K562 treated with DMSO at 1 percent for 48 hours (cell line): Measurements from ENCODE around the gene FSTL3. TPM values are rescaled to one million over a fixed set of nuclear protein-coding genes. Genes with fewer than 3 reads are reported as not detected.

Experiments used
- total RNA-seq: library from RNA; unstranded; fragments of 300-600 nt; gene quantifications from 2 replicates; pipeline ENCODE4 v1.2.3, GENCODE V29; 2022; ENCODE audit warnings: low replicate concordance; ENCODE audit errors: extremely low read depth

Gene FSTL3
- not detected in 2 replicates for total RNA-seq

GRCh38 chr19:676339-677105, at the start of gene FSTL3:
Gene FSTL3 (plus strand): TSS chr19:676392. CDS start chr19:676424, 32 bp downstream.

GRCh38 chr19:633068-633785, 43.0 kb upstream of the FSTL3 start, which contains the start of gene POLRMT:
Gene POLRMT (minus strand): TSS chr19:633537. CDS start chr19:633512, 25 bp downstream.

GRCh38 chr19:639253-640160, 36.7 kb upstream of the FSTL3 start, which contains the start of gene FGF22:
Gene FGF22 (plus strand): TSS chr19:639879. CDS start chr19:639926, 47 bp downstream.

GRCh38 chr19:662962-663681, 13.1 kb upstream of the FSTL3 start, which contains the start of gene RNF126:
Gene RNF126 (minus strand): TSS chr19:663214. CDS start chr19:663121, 93 bp downstream.

GRCh38 chr19:695352-695949, 19.3 kb downstream of the FSTL3 start, which contains the start of gene PRSS57:
Gene PRSS57 (minus strand): TSS chr19:695452. CDS start chr19:695430, 22 bp downstream.

GRCh38 chr19:708154-709143, 32.3 kb downstream of the FSTL3 start, which contains the start of gene PALM:
Gene PALM (plus strand): TSS chr19:708935. CDS start chr19:709147, 212 bp downstream.

Other genes starting within 250 kb of the FSTL3 start
- not detected in 2 replicates for gene SHC2, start 215.4 kb upstream of the FSTL3 start, total RNA-seq
- gene MADCAM1, start 179.9 kb upstream of the FSTL3 start, total RNA-seq = not detected in 2 replicates
- gene TPGS1, start 168.9 kb upstream of the FSTL3 start, total RNA-seq = not detected in 2 replicates
- not detected in 2 replicates for gene CDC34, start 144.6 kb upstream of the FSTL3 start, total RNA-seq
- not detected in 2 replicates for gene GZMM, start 132.3 kb upstream of the FSTL3 start, total RNA-seq
- 1,430 and 1,506 TPM in 2 replicates for gene BSG, start 103.8 kb upstream of the FSTL3 start, total RNA-seq
- not detected in 2 replicates for gene HCN2, start 86.5 kb upstream of the FSTL3 start, total RNA-seq
- gene POLRMT, start 42.9 kb upstream of the FSTL3 start, total RNA-seq = 676 TPM in 1 of 2 replicates, not detected in the other
- not detected in 2 replicates for gene FGF22, start 36.5 kb upstream of the FSTL3 start, total RNA-seq
- gene RNF126, start 13.2 kb upstream of the FSTL3 start, total RNA-seq = 251 TPM in 1 of 2 replicates, not detected in the other
- not detected in 2 replicates for gene PRSS57, start 19.1 kb downstream of the FSTL3 start, total RNA-seq
- not detected in 2 replicates for gene PALM, start 32.5 kb downstream of the FSTL3 start, total RNA-seq
- not detected in 2 replicates for gene MISP, start 74.7 kb downstream of the FSTL3 start, total RNA-seq
- 250 TPM in 1 of 2 replicates, not detected in the other for gene PTBP1, start 121.1 kb downstream of the FSTL3 start, total RNA-seq
- gene PLPPR3, start 145.6 kb downstream of the FSTL3 start, total RNA-seq = not detected in 2 replicates
- not detected in 2 replicates for gene AZU1, start 151.4 kb downstream of the FSTL3 start, total RNA-seq
- gene PRTN3, start 164.6 kb downstream of the FSTL3 start, total RNA-seq = not detected in 2 replicates
- not detected in 2 replicates for gene ELANE, start 175.9 kb downstream of the FSTL3 start, total RNA-seq
- gene CFD, start 183.3 kb downstream of the FSTL3 start, total RNA-seq = not detected in 2 replicates
- gene MED16, start 216.8 kb downstream of the FSTL3 start, total RNA-seq = not detected in 2 replicates
- not detected in 2 replicates for gene RNU6-9, start 217.1 kb downstream of the FSTL3 start, total RNA-seq
- not detected in 2 replicates for gene R3HDM4, start 236.8 kb downstream of the FSTL3 start, total RNA-seq
- gene KISS1R, start 240.9 kb downstream of the FSTL3 start, total RNA-seq = not detected in 2 replicates
- gene ARID3A, start 249.6 kb downstream of the FSTL3 start, total RNA-seq = not detected in 2 replicates